Osteocyte (in vitro differentiated cells): Measurements from ENCODE around the gene DOK1. TPM values are rescaled to one million over a fixed set of nuclear protein-coding genes. Genes with fewer than 3 reads are reported as not detected.

Source experiments
- DNase-seq: peaks from one replicate; pipeline ENCODE4 v3.0.0; 2021; ENCODE audit warnings: mixed read lengths; ENCODE audit not compliant: unreplicated experiment; ENCODE audit errors: extremely low spot score
- H3K27ac Mint-ChIP-seq: one replicate; pipeline ENCODE4 v1.8.0; 2021; ENCODE audit warnings: mild to moderate bottlenecking, mixed read lengths; ENCODE audit not compliant: unreplicated experiment
- H3K27me3 Mint-ChIP-seq: one replicate; pipeline ENCODE4 v1.8.0; 2021; ENCODE audit warnings: mixed read lengths; ENCODE audit not compliant: unreplicated experiment
- H3K36me3 Mint-ChIP-seq: one replicate; pipeline ENCODE4 v1.8.0; 2021; ENCODE audit warnings: mixed read lengths; ENCODE audit not compliant: unreplicated experiment
- H3K4me1 Mint-ChIP-seq: one replicate; pipeline ENCODE4 v1.8.0; 2021; ENCODE audit warnings: mixed read lengths; ENCODE audit not compliant: unreplicated experiment
- H3K4me3 Mint-ChIP-seq: one replicate; pipeline ENCODE4 v1.8.0; 2021; ENCODE audit warnings: mild to moderate bottlenecking, moderate library complexity, mixed read lengths; ENCODE audit not compliant: unreplicated experiment
- H3K9me3 Mint-ChIP-seq: one replicate; pipeline ENCODE4 v1.8.0; 2021; ENCODE audit warnings: mixed read lengths; ENCODE audit not compliant: unreplicated experiment
- CTCF ChIP-seq: fragments of 200-600 bp; sonication (generic); IDR thresholded peaks from 2 replicates; pipeline ENCODE4 v1.5.0; 2021; ENCODE audit warnings: antibody characterized with exemption, mild to moderate bottlenecking, moderate library complexity
- total RNA-seq: library from RNA; stranded (reverse); gene quantifications from 2 replicates; pipeline ENCODE4 v1.2.1, GENCODE V29; 2021

Gene DOK1
- total RNA-seq, 1 donor from 2014 or later, result 17.7 TPM

DNA sequence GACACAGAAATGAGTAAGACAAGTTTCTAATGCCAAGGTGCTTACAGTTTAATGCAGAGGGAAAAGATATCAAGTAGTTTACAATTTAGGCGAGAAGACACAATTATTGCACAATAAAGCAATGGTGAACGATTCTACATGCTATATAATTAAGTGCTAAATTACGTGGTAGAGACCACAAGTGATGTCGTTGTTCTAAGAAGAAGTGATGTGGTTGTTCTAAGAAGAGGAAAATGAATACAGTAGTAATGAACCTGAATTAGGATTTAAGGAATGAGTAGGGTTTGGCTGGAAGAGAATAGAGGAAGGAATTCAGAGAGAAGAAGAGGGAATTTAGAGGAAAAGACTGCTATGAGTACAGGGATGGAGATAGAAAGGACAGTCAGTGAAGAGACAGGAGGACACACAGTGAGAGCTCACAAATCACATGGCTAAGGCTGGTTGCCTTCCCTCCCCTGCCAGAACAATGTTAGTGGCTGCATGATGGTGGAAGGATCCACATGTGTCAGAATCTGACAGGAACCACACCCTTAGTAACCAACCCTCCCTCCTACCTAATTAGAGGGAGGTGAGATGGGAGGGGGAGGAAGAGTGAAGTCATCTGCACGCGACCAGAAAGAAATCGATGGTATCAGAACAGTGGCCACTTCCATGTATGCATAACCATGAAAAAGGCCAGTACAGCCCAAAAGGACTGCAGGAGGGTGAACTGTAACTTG is 48.9 kb downstream of the DOK1 start:
- Mint-ChIP-seq H3K27me3 (peaks cover 72% of the 10 kb centered on the region), H3K9me3 (no peaks in the 10 kb centered on the region), H3K36me3 (no peaks in the 10 kb centered on the region), H3K4me1 (no peaks in the 10 kb centered on the region), H3K27ac (no peak overlapping the region), H3K4me3 (no peak overlapping the region)
- no peak for TF ChIP-seq CTCF
- DNase-seq, result no peak

DNA sequence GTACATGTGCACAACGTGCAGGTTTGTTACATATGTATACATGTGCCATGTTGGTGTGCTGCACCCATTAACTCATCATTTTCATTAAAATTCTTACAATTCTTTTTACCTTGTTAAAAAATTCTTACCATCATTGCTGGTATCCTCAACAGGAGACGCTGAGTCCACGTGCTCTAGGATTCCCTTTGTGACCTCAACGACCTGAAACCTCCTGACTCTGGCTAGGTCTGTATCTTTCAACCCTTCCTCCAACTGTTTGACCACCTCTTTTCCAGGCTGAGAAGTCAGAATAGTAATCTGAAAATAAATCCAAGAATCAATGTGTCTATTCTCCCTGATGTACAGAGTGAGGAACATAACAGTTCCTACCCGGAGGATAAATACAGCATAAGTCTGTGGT is 52.4 kb downstream of the DOK1 start:
- H3K4me3 Mint-ChIP-seq, result no peak overlapping the region
- peaks cover 78% of the 10 kb centered on the region for H3K27me3 Mint-ChIP-seq
- no peak overlapping the region for H3K27ac Mint-ChIP-seq
- peaks cover 4% of the 10 kb centered on the region for H3K9me3 Mint-ChIP-seq
- H3K36me3 Mint-ChIP-seq, result no peaks in the 10 kb centered on the region
- TF ChIP-seq CTCF, result no peak
- H3K4me1 Mint-ChIP-seq, result no peaks in the 10 kb centered on the region
- no peak for DNase-seq

Other genes with a start within 250 kb of the DOK1 start
- gene SLC4A5, start 211.3 kb upstream of the DOK1 start, total RNA-seq, result 1.6 and 2.3 TPM in 2 replicates
- gene DCTN1, start 174.4 kb upstream of the DOK1 start, total RNA-seq, result 182 and 186 TPM in 2 replicates
- gene C2orf81, start 133.1 kb upstream of the DOK1 start, total RNA-seq, result 2.4 and 2.8 TPM in 2 replicates
- gene WDR54, start 133.0 kb upstream of the DOK1 start, total RNA-seq, result 15.8 and 16.2 TPM in 2 replicates
- 19.1 and 22.1 TPM in 2 replicates for gene RTKN, start 112.8 kb upstream of the DOK1 start, total RNA-seq
- 34.9 and 41.9 TPM in 2 replicates for gene INO80B, start 99.6 kb upstream of the DOK1 start, total RNA-seq
- 86.3 and 96.1 TPM in 2 replicates for gene WBP1, start 96.3 kb upstream of the DOK1 start, total RNA-seq
- gene MOGS, start 89.3 kb upstream of the DOK1 start, total RNA-seq, result 55.9 and 59.5 TPM in 2 replicates
- gene MRPL53, start 82.0 kb upstream of the DOK1 start, total RNA-seq, result 61.5 and 67.5 TPM in 2 replicates
- gene CCDC142, start 71.7 kb upstream of the DOK1 start, total RNA-seq, result 20.6 TPM in 2 replicates
- gene TTC31, start 71.6 kb upstream of the DOK1 start, total RNA-seq, result 24.2 and 24.3 TPM in 2 replicates
- 1.0 and 1.1 TPM in 2 replicates for gene LBX2, start 55.1 kb upstream of the DOK1 start, total RNA-seq
- 32.2 and 32.5 TPM in 2 replicates for gene PCGF1, start 47.0 kb upstream of the DOK1 start, total RNA-seq
- not detected in 2 replicates for gene TLX2, start 40.3 kb upstream of the DOK1 start, total RNA-seq
- gene DQX1, start 28.5 kb upstream of the DOK1 start, total RNA-seq, result 0.26 and 0.32 TPM in 2 replicates
- 96.3 and 97.1 TPM in 2 replicates for gene AUP1, start 25.0 kb upstream of the DOK1 start, total RNA-seq
- 32.0 and 32.3 TPM in 2 replicates for gene HTRA2, start 24.8 kb upstream of the DOK1 start, total RNA-seq
- gene LOXL3, start 778 bp upstream of the DOK1 start, total RNA-seq, result 58.1 and 62.1 TPM in 2 replicates
- gene M1AP, start 93.6 kb downstream of the DOK1 start, total RNA-seq, result not detected in 2 replicates
- gene SEMA4F, start 99.5 kb downstream of the DOK1 start, total RNA-seq, result 12.1 and 14.2 TPM in 2 replicates